22Rv1 (cell line): Measurements from ENCODE around the gene SORCS2.

ENCODE experiments used
- CTCF ChIP-seq: fragments of 450-650 bp; IDR thresholded peaks from 2 replicates; pipeline ENCODE4 v1.5.1; 2017; ENCODE audit warnings: mild to moderate bottlenecking
- ZFX ChIP-seq: fragments of 450-650 bp; IDR thresholded peaks from 2 replicates; pipeline ENCODE4 v1.6.1; 2017; ENCODE audit warnings: antibody characterized with exemption, borderline replicate concordance

GRCh38 chr4:7450775-7451433 is 258.6 kb downstream of the SORCS2 start:
- no peak for TF ChIP-seq ZFX
- no peak for TF ChIP-seq CTCF
